Osteoblast (primary cell): Measurements from ENCODE around the gene LETM1. TPM values are rescaled to one million over a fixed set of nuclear protein-coding genes. Genes with fewer than 3 reads are reported as not detected.
A peak's percentile ranks its signal among the peaks of the same experiment; 100 is the strongest.

Source experiments
- DNase-seq: peaks from one replicate; pipeline ENCODE4 v3.0.0; 2011; ENCODE audit warnings: low spot score, mixed read lengths; ENCODE audit not compliant: insufficient read length; ENCODE audit errors: missing footprints
- H2AFZ ChIP-seq: 2 replicates; pipeline ENCODE4 v1.6.0; 2011; ENCODE audit warnings: mild to moderate bottlenecking, low read length
- H3K27ac ChIP-seq: 2 replicates; pipeline ENCODE4 v1.5.1; 2011; ENCODE audit warnings: mild to moderate bottlenecking, low read depth, low read length, moderate library complexity
- H3K27me3 ChIP-seq: 2 replicates; pipeline ENCODE4 v1.6.0; 2012; ENCODE audit warnings: mild to moderate bottlenecking, control low read depth, inconsistent platforms, low read length, moderate library complexity; ENCODE audit not compliant: insufficient read depth
- H3K36me3 ChIP-seq: 2 replicates; pipeline ENCODE4 v1.5.1; 2011; ENCODE audit warnings: mild to moderate bottlenecking, low read length, control low read depth, moderate library complexity; ENCODE audit not compliant: insufficient read depth
- H3K4me1 ChIP-seq: 2 replicates; pipeline ENCODE4 v1.5.1; 2011; ENCODE audit warnings: mild to moderate bottlenecking, low read length, control low read depth, moderate library complexity; ENCODE audit not compliant: insufficient read depth
- H3K4me2 ChIP-seq: 2 replicates; pipeline ENCODE4 v1.6.0; 2011; ENCODE audit warnings: mild to moderate bottlenecking, low read length; ENCODE audit not compliant: insufficient read depth
- H3K4me3 ChIP-seq: fragments of 200-600 bp; sonication (generic); 3 replicates; pipeline ENCODE4 v1.5.1; 2012; ENCODE audit warnings: mild to moderate bottlenecking, low read length, inconsistent platforms; ENCODE audit not compliant: insufficient read depth
- H3K79me2 ChIP-seq: 2 replicates; pipeline ENCODE4 v1.6.0; 2012; ENCODE audit warnings: mild to moderate bottlenecking, low read length, control low read depth, inconsistent platforms; ENCODE audit not compliant: insufficient read depth
- H3K9me3 ChIP-seq: 2 replicates; pipeline ENCODE4 v1.5.1; 2011; ENCODE audit warnings: low read depth, low read length, control low read depth
- H4K20me1 ChIP-seq: 2 replicates; pipeline ENCODE4 v1.6.0; 2012; ENCODE audit warnings: mild to moderate bottlenecking, low read length, control low read depth; ENCODE audit not compliant: insufficient read depth
- CTCF ChIP-seq: IDR thresholded peaks from 2 replicates; pipeline ENCODE4 v1.5.1; 2011; ENCODE audit warnings: mild to moderate bottlenecking, low read depth, low read length, moderate library complexity; ENCODE audit errors: extremely low read depth
- total RNA-seq: library from RNA; depleted of rRNA; stranded (reverse); fragments of >200 nt; gene quantifications from 2 replicates; pipeline ENCODE4 v1.2.3, GENCODE V29; 2012

The LETM1 gene
- total RNA-seq, 1 donor: 75.3 TPM

DNA sequence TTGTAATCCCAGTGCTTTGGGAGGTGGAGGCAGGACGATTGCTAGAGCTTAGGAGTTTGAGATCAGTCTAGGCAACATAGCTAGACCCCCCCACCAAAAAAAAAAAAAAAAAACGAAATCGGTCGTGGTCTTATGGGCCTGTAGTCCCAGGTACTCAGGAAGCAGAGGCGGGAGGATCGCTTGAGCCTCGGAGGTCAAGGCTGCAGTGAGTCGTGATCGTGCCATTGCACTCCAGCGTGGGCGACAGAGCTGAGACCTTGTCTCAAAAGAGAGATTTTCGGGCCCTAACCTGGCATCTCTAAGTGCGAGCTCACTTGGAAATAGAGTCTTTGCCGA, 7.0 kb upstream of the LETM1 start:
- Histone ChIP-seq H3K36me3 (no peaks in the 10 kb centered on the region), H4K20me1 (peaks cover 2% of the 10 kb centered on the region), H2AFZ (no peak overlapping the region), H3K4me1 (no peaks in the 10 kb centered on the region), H3K79me2 (no peaks in the 10 kb centered on the region), H3K4me3 (peak overlapping the region; percentile 61), H3K27ac (no peak overlapping the region), H3K27me3 (peaks cover 9% of the 10 kb centered on the region), H3K4me2 (peak overlapping the region; percentile 77), H3K9me3 (no peaks in the 10 kb centered on the region)
- DNase-seq: no peak
- no peak for TF ChIP-seq CTCF

DNA sequence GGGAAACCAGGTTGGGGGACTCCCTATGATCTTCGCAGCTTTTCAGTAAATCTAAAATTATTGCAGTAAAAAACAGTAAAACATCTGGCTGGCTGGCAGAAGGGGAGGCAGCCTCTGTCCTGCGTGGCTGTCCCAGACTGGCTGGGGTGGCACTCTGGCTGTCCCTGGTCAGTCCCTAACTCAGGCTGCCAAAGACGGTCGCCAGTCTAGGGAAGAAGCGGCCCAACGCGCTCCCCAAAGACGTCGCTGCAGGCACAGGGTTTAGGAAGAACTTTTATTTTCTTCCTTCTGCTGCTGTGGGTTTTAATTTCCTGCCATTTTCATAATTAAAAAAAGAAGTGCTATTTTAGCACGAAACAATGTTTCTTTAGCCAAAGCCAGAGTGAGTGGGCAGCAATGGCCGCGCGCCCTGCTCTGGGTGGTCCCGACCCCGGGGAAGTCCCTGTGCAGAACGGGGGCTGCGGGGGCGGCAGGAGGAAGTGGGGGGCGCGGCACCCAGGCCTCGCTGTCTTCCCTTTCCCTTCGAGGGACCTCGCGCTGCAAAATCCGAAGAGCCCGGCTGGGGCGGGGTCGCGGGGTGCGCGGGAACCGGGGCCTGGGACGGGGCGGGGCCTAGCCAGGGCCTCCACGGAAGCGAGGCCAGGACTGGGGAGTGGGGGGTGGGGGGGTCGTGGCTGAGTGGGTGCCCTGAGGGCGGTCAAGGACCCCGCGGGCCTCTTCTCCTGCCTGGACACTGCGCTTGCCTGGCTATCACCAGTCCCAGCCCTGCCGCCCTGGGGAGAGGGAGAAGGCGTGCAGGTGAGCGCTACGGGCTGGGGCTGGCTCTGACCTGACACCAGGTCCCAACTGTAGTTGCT, 6.3 kb upstream of the LETM1 start:
- Histone ChIP-seq H2AFZ (peak overlapping the region; percentile 59), H3K4me3 (peak overlapping the region; percentile 61), H3K9me3 (no peaks in the 10 kb centered on the region), H3K4me1 (peaks cover 4% of the 10 kb centered on the region), H3K27ac (no peak overlapping the region), H3K27me3 (peaks cover 5% of the 10 kb centered on the region), H3K4me2 (peak overlapping the region; percentile 77), H4K20me1 (peaks cover 3% of the 10 kb centered on the region), H3K79me2 (peaks cover 3% of the 10 kb centered on the region), H3K36me3 (no peaks in the 10 kb centered on the region)
- DNase-seq: peak; percentile 63
- TF ChIP-seq CTCF: no peak

GRCh38 chr4:1859389-1859753, 3.4 kb upstream of the LETM1 start:
- Histone ChIP-seq H3K79me2 (peaks cover 31% of the 10 kb centered on the region), H3K9me3 (no peaks in the 10 kb centered on the region), H3K4me1 (peaks cover 19% of the 10 kb centered on the region), H4K20me1 (peaks cover 3% of the 10 kb centered on the region), H3K27me3 (no peaks in the 10 kb centered on the region), H3K36me3 (no peaks in the 10 kb centered on the region), H3K4me3 (no peak overlapping the region), H3K27ac (no peak overlapping the region), H3K4me2 (no peak overlapping the region), H2AFZ (no peak overlapping the region)
- DNase-seq: no peak
- TF ChIP-seq CTCF: no peak

DNA sequence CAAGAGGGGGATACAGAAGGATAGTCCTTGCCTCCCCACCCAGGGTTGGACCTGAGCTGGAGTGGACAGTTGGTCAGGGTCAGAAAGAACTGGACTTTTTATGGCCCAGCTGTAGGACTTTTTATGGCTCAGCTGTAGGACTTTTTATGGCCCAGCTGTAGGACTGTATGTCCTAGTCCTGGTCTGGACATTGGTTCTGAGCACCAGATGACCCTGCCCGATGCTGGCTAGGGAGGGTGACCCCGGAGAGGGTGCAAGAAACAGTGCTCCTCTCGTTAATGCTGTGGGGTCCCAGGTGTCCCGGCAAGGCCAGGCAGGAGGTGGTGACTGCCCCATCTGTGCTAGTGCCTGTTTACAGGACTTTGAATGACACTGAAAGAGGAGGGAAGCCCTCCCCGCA, 2.0 kb upstream of the LETM1 start:
- Histone ChIP-seq H3K4me3 (no peak overlapping the region), H3K4me1 (peaks cover 19% of the 10 kb centered on the region), H3K36me3 (peaks cover 5% of the 10 kb centered on the region), H3K27ac (no peak overlapping the region), H2AFZ (no peak overlapping the region), H3K79me2 (peaks cover 44% of the 10 kb centered on the region), H3K27me3 (no peaks in the 10 kb centered on the region), H3K9me3 (no peaks in the 10 kb centered on the region), H4K20me1 (peaks cover 7% of the 10 kb centered on the region), H3K4me2 (no peak overlapping the region)
- no peak for TF ChIP-seq CTCF
- peak; percentile 61 for DNase-seq
